Neural progenitor cell (in vitro differentiated cells): ENCODE results near the gene NCF1. TPM values are rescaled to one million over a fixed set of nuclear protein-coding genes. Genes with fewer than 3 reads are reported as not detected.

ENCODE experiments used
- total RNA-seq: library from RNA; depleted of rRNA; stranded (reverse); fragments of >200 nt; gene quantifications from 2 replicates; pipeline ENCODE4 v1.2.3, GENCODE V29; 2015; ENCODE audit warnings: low replicate concordance

The NCF1 gene
- total RNA-seq, 1 donor from 2014 or later, result not detected

Other genes starting within 250 kb of the NCF1 start
- gene GTF2I, start 116.3 kb upstream of the NCF1 start, total RNA-seq, result 256 and 310 TPM in 2 replicates
- gene GTF2IRD2, start 77.6 kb downstream of the NCF1 start, total RNA-seq, result 4.1 and 12.2 TPM in 2 replicates
- 11.7 and 24.9 TPM in 2 replicates for gene CASTOR2, start 190.7 kb downstream of the NCF1 start, total RNA-seq